K562 (cell line): Measurements from ENCODE around the gene PDE4D. TPM values are rescaled to one million over a fixed set of nuclear protein-coding genes. Genes with fewer than 3 reads are reported as not detected.

ENCODE experiments used
- ATAC-seq: fragments of 200-7000 bp; cut with Tn5 transposase; 3 replicates; pipeline ENCODE4 v1.9.1; 2020; ENCODE audit warnings: moderate library complexity
- BruUV-seq: library from RNA; stranded (reverse); fragments of 400-500 nt; replicated peaks from 2 replicates; lab custom pipeline; 2021; lab: Mats Ljungman, UMichigan
- CTCF ChIA-PET: fragments of 300-600 bp; formaldehyde crosslinking; extraction: SDS; loops from one replicate; lab custom pipeline; 2021; ENCODE audit warnings: low intra/inter-chr PET ratio; lab: Yijun Ruan, JAX
- POLR2A ChIA-PET: fragments of 300-600, 350-650 bp; sonication (Branson Sonifier 250); formaldehyde crosslinking; extraction: SDS; loops from one replicate; lab custom pipeline; 2021; ENCODE audit warnings: antibody characterized with exemption, inconsistent platforms; lab: Yijun Ruan, JAX
- DNase-seq, 4 experiments: peaks; one replicate each; pipeline versions ENCODE4 v3.0.0 to v3.0.0-alpha.2; 2011 to 2018; ENCODE audit warnings: low spot score in 3 of 4, mixed read lengths in 3 of 4; ENCODE audit errors: extremely low read depth in 1 of 4
- FAIRE-seq: peaks from 2 replicates; lab custom pipeline; 2011; peaks lifted over from hg19 to GRCh38; lab: Jason Lieb, UNC
- H2AFZ ChIP-seq: 2 replicates; pipeline ENCODE4 v1.6.0; 2011; ENCODE audit warnings: low read depth, low read length, control low read depth, inconsistent platforms
- H3K27ac ChIP-seq: fragments of 200-600 bp; 3 replicates; pipeline ENCODE4 v1.8.0; 2011; ENCODE audit warnings: low read depth, mild to moderate bottlenecking, control low read depth, inconsistent platforms, low read length, moderate library complexity, mixed read lengths; ENCODE audit errors: extremely low read depth
- H3K27me3 ChIP-seq, 2 experiments: fragments of 300-600 bp in 1 of 2; 2 replicates in 1 of 2; 3 replicates in 1 of 2; pipeline versions ENCODE4 v1.6.0 to v1.8.0; 2011; ENCODE audit warnings: inconsistent platforms in 2 of 2, low read length in 2 of 2, mild to moderate bottlenecking in 1 of 2, mixed read lengths in 1 of 2, moderate library complexity in 1 of 2; ENCODE audit not compliant: control insufficient read depth in 2 of 2, insufficient read depth in 2 of 2
- H3K36me3 ChIP-seq: fragments of 300-600 bp; 3 replicates; pipeline ENCODE4 v1.8.0; 2011; ENCODE audit warnings: mild to moderate bottlenecking, low read length, inconsistent platforms; ENCODE audit not compliant: control insufficient read depth, insufficient read depth
- H3K4me1 ChIP-seq, 2 experiments: fragments of 200-600 bp in 1 of 2; replicated peaks in 1 of 2; 2 replicates in 1 of 2; 3 replicates in 1 of 2; pipeline versions ENCODE4 v1.5.1 to v1.8.0; 2011; ENCODE audit warnings: inconsistent platforms in 2 of 2, low read length in 2 of 2, mild to moderate bottlenecking in 1 of 2, mixed read lengths in 1 of 2, moderate library complexity in 1 of 2; ENCODE audit not compliant: control insufficient read depth in 2 of 2, insufficient read depth in 2 of 2
- H3K4me2 ChIP-seq: 2 replicates; pipeline ENCODE4 v1.6.1; 2011; ENCODE audit warnings: low read length, control low read depth, inconsistent platforms, mixed read lengths; ENCODE audit not compliant: insufficient read depth
- H3K4me3 ChIP-seq: fragments of 200-600 bp; sonication (generic), shearing (Covaris generic); 2 replicates; pipeline ENCODE4 v1.5.1; 2016; ENCODE audit warnings: control low read depth, inconsistent platforms
- H3K79me2 ChIP-seq: fragments of 200-600 bp; 3 replicates; pipeline ENCODE4 v1.8.0; 2011; ENCODE audit warnings: low read length, inconsistent platforms; ENCODE audit not compliant: control insufficient read depth, insufficient read depth
- H3K9ac ChIP-seq, 2 experiments: 2 replicates each; pipeline versions ENCODE4 v1.6.0 to v1.6.1; 2011; ENCODE audit warnings: low read depth in 2 of 2, low read length in 2 of 2, control low read depth in 1 of 2, inconsistent platforms in 1 of 2, mild to moderate bottlenecking in 1 of 2, mixed read lengths in 1 of 2; ENCODE audit not compliant: insufficient read depth in 1 of 2
- H3K9me1 ChIP-seq: one replicate; pipeline ENCODE4 v1.6.0; 2011; ENCODE audit warnings: inconsistent platforms, mild to moderate bottlenecking, low read length, moderate library complexity; ENCODE audit not compliant: control insufficient read depth, insufficient read depth
- H3K9me3 ChIP-seq: replicated peaks from 2 replicates; pipeline ENCODE4 v1.5.1; 2011; ENCODE audit warnings: low read depth, low read length, inconsistent platforms; ENCODE audit not compliant: control insufficient read depth, insufficient read depth
- H4K20me1 ChIP-seq: replicated peaks from 2 replicates; pipeline ENCODE4 v1.6.1; 2011; ENCODE audit warnings: low read length, inconsistent platforms, mixed read lengths; ENCODE audit not compliant: control insufficient read depth, insufficient read depth
- CEBPG ChIP-seq, 3 experiments: fragments of 200-800 bp in 1 of 3; sonication (Bioruptor generic) in 1 of 3; sonication (generic) in 1 of 3; formaldehyde crosslinking in 1 of 3; IDR thresholded peaks in 2 of 3; conservative IDR thresholded peaks in 1 of 3; 2 replicates each; pipeline versions ENCODE4 v1.6.1 to v1.8.0; 2016 to 2022; ENCODE audit warnings: missing compliant biosample characterization in 2 of 3, missing genetic modification characterization in 2 of 3, mild to moderate bottlenecking in 1 of 3, missing genetic modification reagents in 1 of 3
- CHD2 ChIP-seq: IDR thresholded peaks from 2 replicates; pipeline ENCODE4 v1.6.1; 2011; ENCODE audit warnings: low read depth, low read length
- KLF13 ChIP-seq: fragments of 450-650 bp; IDR thresholded peaks from 2 replicates; pipeline ENCODE4 v1.6.1; 2016; ENCODE audit warnings: missing genetic modification characterization, low read depth, mild to moderate bottlenecking, missing compliant biosample characterization, moderate library complexity, borderline replicate concordance
- NR2C1 ChIP-seq, 2 experiments: fragments of 450-650 bp; IDR thresholded peaks; 2 replicates each; pipeline ENCODE4 v1.6.1; 2017; ENCODE audit warnings: mild to moderate bottlenecking in 2 of 2, antibody characterized with exemption in 1 of 2, inconsistent platforms in 1 of 2, missing compliant biosample characterization in 1 of 2, missing genetic modification characterization in 1 of 2
- ZBTB49 ChIP-seq: sonication (generic); formaldehyde crosslinking; IDR thresholded peaks from 2 replicates; pipeline ENCODE4 v1.8.0; 2022; ENCODE audit warnings: missing genetic modification reagents, mild to moderate bottlenecking, borderline replicate concordance
- ZNF140 ChIP-seq: fragments of 250-450 bp; sonication (Bioruptor Pico); IDR thresholded peaks from 2 replicates; pipeline ENCODE4 v1.8.0; 2021; ENCODE audit warnings: moderate library complexity, mild to moderate bottlenecking, inconsistent platforms
- whole genome bisulfite sequencing: fragments of 100-300 bp; shearing (Covaris generic); methylation state at CpG from one replicate; pipeline ENCODE4 v1.1.6; 2016; ENCODE audit warnings: low coverage, mixed read lengths; ENCODE audit not compliant: insufficient coverage; ENCODE audit errors: missing lambda C conversion rate; 5-methylcytosine and 5-hydroxymethylcytosine counted together
- in situ Hi-C: fragments of 300-500 bp; cut with MboI; formaldehyde crosslinking; loops from 4 replicates; pipeline ENCODE4 v1.15.0; 2018; ENCODE audit warnings: inconsistent platforms, mixed read lengths
- intact Hi-C: fragments of 100-400 bp; cut with micrococcal nuclease; formaldehyde crosslinking; loops from 2 replicates; pipeline ENCODE4 v1.14.2; 2022
- polyA plus RNA-seq, 8 experiments: library from polyadenylated mRNA; depleted of rRNA in 4 of 8; stranded (reverse) in 5 of 8; unstranded in 3 of 8; fragments of >200 nt; fragmentation: Nextera tagmentation in 2 of 8; fragmentation: Illumina TruSeq in 1 of 8; extraction: Ambion mirVana in 2 of 8; extraction: Trizol in 1 of 8; gene quantifications; 2 replicates each; pipeline versions ENCODE4 v1.2.1 to v1.2.3, GENCODE V29; 2011 to 2014; ENCODE audit warnings: inconsistent platforms in 1 of 8, missing spikeins in 1 of 8
- total RNA-seq, 7 experiments: library from RNA; depleted of rRNA in 6 of 7; stranded (reverse); fragments of >200 nt in 6 of 7; fragmentation: Illumina TruSeq in 2 of 7; extraction: Trizol in 2 of 7; gene quantifications; 2 replicates each; pipeline versions ENCODE4 v1.2.1 to v1.2.3, GENCODE V29; 2011 to 2021; ENCODE audit warnings: low replicate concordance in 1 of 7

Gene PDE4D
- total and polyA plus RNA-seq, 9 of the 15 experiments (the other 6 are each of a cell fraction or from before 2014, with no cell fraction given), result 0.04 to 0.46 (median 0.13) TPM

GRCh38 chr5:58974601-58975000, 918.9 kb downstream of the PDE4D start:
- Histone ChIP-seq H3K9ac (no peak overlapping the region), H3K27me3 (no peaks in the 10 kb centered on the region), H3K4me3 (no peak overlapping the region), H3K79me2 (no peaks in the 10 kb centered on the region), H3K9me3 (no peaks in the 10 kb centered on the region), H3K27ac (no peak overlapping the region), H3K4me1 (no peaks in the 10 kb centered on the region), H4K20me1 (no peaks in the 10 kb centered on the region), H3K9me1 (no peaks in the 10 kb centered on the region), H3K4me2 (no peak overlapping the region)
- ATAC-seq, result no peak
- intact Hi-C loops, result no loop called here
- POLR2A ChIA-PET, result no interaction called here
- CTCF ChIA-PET, result no interaction called here
- in situ Hi-C loops, result no loop called here
- WGBS, result 26% methylated on average over 4 of the region's 5 CpGs
- no peak for DNase-seq
- no peak for TF ChIP-seq KLF13 (tag)
- TF ChIP-seq ZNF140 (CRISPR knock-in tag), result no peak
- no peak for TF ChIP-seq CEBPG (CRISPR knock-in tag; IDR thresholded peaks at IDR 0.05)
- TF ChIP-seq CEBPG (tag; conservative IDR thresholded peaks at IDR 0.05 in 1 of 2, IDR thresholded peaks at IDR 0.05 in 1 of 2), result no peak
- no peak for TF ChIP-seq ZBTB49 (CRISPR knock-in tag)
- TF ChIP-seq NR2C1 (IDR thresholded peaks at IDR 0.05), result no peak
- no peak for TF ChIP-seq NR2C1 (tag; IDR thresholded peaks at IDR 0.05)
- no peak for TF ChIP-seq CHD2
- TF ChIP-seq, all 486 proteins: peak for 0
- no TSS peak for BruUV-seq
- Histone ChIP-seq H2AFZ (no peak overlapping the region), H3K36me3 (no peaks in the 10 kb centered on the region)
- FAIRE-seq, result no peak
